Loucy (cell line): ENCODE measurements around the gene LCE7A.

ENCODE experiments used
- CTCF ChIP-seq: fragments of 200-600 bp; sonication (generic); conservative IDR thresholded peaks from 2 replicates; pipeline ENCODE4 v1.5.1; 2014; ENCODE audit warnings: mild to moderate bottlenecking, antibody characterized with exemption, low read length
- EZH2phosphoT487 ChIP-seq: fragments of 200-600 bp; IDR thresholded peaks from 2 replicates; pipeline ENCODE4 v1.6.1; 2018; ENCODE audit warnings: antibody characterized with exemption, mild to moderate bottlenecking, moderate library complexity, borderline replicate concordance

DNA sequence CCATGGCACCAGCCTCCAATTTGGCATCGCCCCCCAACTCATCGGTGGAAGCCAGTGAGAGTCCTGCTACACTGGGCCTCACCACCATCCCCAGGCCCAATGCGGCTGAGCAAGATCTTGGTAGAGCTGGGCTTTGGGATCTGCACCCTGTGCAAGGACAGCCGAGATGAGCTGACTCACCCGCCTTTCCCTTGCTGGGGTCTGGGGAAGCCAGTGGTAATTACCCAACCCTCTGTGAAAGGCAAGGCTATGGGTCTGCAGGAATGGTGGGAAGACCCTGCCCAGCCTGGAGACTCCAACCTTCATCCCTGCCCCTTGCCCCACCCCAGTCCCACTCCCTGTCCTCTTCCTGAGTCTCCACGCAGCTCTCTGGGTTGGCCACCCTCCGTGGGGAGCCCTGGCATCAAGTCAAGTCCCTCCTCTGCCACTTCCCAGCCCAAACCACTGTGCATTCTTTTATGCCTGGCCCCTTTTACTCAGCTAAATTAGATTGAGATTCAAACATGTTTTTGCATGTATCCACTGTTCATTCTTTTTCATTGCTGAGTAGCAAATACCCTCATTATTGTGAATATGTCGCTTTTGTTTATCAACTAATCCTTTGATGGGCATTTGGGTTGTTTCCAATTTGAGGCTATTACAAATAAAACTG, 27.1 kb downstream of the LCE7A start:
- TF ChIP-seq CTCF (no peak), EZH2phosphoT487 (no peak)
